ENCODE data around the gene CCDC9. TPM values are rescaled to one million over a fixed set of nuclear protein-coding genes. Genes with fewer than 3 reads are reported as not detected.
"Not testable (repeated sequence)": the region's sequence is repeated elsewhere in the genome, so short reads cannot be mapped to it uniquely, and the experiment has no call there.

The CCDC9 gene
- total RNA-seq, 2 donors from 2014 or later, result 26.7 to 38.9 TPM

DNA sequence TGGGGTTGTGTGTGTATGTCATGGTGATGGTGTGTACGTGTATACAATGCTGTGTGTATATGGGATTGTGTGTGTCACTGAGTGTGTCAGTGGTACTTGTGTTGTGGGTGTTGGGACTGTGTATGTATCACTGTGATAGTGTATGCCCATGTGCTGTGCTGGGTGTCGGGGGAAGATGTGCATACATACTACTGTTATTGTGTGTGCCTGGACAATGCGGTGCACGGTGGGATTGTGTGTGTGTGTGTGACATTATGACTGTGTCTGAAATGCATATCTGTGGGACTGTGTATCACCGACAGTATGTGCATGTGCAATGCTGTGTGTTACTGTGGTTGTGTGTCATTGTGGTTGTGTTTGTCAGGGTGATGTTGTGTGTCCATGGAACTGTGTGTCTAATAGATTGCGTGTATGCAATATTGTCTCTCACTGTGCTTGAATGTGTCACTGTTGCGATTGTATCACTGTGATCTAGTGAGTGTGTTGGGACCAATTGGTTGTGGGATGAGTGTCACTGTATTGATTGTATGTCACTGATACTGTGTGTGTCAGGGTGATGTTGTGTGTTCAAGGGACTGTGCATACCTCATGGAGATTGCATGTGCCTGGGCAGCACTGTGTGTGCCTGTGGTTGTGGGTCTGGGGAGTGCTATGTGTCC lies 14.3 kb upstream of the CCDC9 start:
- Histone ChIP-seq H3K9me3 (no peaks in the 10 kb centered on the region), H3K4me3 (no peak overlapping the region), H3K36me3 (no peaks in the 10 kb centered on the region), H3K4me1 (ENCODE audit: control insufficient read depth in 1 of 2, low read depth in 2 of 2) (peaks cover 19 to 38% of the 10 kb centered on the region in 2 donors), H3K27me3 (replicated peaks; ENCODE audit: insufficient read depth) (no peaks in the 10 kb centered on the region), H3K27ac (no peak overlapping the region)
- TF ChIP-seq, protein P1, sequence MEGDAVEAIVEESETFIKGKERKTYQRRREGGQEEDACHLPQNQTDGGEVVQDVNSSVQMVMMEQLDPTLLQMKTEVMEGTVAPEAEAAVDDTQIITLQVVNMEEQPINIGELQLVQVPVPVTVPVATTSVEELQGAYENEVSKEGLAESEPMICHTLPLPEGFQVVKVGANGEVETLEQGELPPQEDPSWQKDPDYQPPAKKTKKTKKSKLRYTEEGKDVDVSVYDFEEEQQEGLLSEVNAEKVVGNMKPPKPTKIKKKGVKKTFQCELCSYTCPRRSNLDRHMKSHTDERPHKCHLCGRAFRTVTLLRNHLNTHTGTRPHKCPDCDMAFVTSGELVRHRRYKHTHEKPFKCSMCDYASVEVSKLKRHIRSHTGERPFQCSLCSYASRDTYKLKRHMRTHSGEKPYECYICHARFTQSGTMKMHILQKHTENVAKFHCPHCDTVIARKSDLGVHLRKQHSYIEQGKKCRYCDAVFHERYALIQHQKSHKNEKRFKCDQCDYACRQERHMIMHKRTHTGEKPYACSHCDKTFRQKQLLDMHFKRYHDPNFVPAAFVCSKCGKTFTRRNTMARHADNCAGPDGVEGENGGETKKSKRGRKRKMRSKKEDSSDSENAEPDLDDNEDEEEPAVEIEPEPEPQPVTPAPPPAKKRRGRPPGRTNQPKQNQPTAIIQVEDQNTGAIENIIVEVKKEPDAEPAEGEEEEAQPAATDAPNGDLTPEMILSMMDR (IDR thresholded peaks at IDR 0.05), result no peak
- no peak for ATAC-seq (ENCODE audit: insufficient number of reproducible peaks, low FRiP score, low read depth)
- no peak for DNase-seq (ENCODE audit: low spot score)

DNA sequence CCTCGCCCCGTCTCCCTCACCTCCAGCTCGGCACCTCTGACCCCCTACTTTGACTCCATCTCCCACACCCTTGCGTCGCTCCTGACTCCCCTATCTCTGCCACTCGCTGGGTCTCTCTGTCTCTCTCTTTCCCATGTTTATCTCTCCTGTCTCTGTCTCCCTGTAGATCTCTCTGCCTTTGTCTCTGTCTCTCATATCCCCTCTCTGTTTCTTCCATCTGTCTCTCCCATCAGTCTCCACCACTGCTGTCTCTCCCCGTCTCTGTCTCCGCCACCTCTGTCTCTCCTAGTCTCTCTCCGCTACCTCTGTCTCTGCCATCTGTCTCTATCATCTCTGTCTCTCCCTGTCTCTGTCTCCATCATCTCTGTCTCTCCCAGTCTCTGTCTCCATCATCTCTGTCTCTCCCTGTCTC lies 13.0 kb upstream of the CCDC9 start:
- Histone ChIP-seq H3K4me3 (peak overlapping the region; percentile 75), H3K4me1 (ENCODE audit: control insufficient read depth in 1 of 2, low read depth in 2 of 2) (peaks cover 19 to 38% of the 10 kb centered on the region in 2 donors)
- no peak for ATAC-seq (ENCODE audit: insufficient number of reproducible peaks, low FRiP score, low read depth)

DNA sequence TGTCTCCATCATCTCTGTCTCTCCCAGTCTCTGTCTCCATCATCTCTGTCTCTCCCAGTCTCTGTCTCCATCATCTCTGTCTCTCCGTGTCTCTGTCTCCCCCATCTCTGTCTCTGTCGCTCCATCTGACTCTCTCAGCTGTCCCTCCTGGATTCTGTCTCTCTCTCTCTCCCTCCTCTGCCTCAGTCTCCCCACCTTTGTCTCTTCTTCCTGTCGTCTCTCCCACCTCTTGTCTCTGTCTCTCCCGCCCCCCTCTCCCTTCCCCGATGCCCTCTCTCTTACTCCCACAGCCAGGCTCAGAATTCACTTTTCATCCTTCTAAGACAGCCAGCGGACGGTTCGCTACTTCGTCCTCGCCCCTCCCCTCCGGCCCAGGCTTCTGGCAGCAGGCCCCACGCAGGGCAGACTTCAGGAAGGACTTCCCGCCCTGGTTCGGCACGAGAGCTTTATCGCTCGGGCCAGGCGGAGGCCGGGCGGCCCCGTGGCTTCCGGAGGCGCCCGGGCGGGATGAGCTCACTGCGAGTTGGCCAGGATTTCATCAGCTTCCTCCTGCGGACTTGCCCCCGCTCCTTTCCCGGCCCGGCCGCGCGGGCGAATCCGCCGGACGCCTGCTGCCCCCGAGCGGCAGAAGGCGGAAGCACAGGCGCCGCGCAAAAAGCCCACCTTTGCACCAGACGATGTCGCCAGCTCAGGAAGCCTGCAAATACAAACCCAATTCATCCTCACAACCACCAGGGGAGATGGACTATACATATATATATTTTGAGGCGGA lies 12.4 kb upstream of the CCDC9 start:
- Histone ChIP-seq H3K36me3 (no peaks in the 10 kb centered on the region), H3K4me3 (peak overlapping the region; percentile 75), H3K4me1 (ENCODE audit: control insufficient read depth in 1 of 2, low read depth in 2 of 2) (peaks cover 19 to 38% of the 10 kb centered on the region in 2 donors), H3K9me3 (no peaks in the 10 kb centered on the region), H3K27me3 (replicated peaks; ENCODE audit: insufficient read depth) (no peaks in the 10 kb centered on the region), H3K27ac (peak overlapping the region; percentile 55 to 82)
- TF ChIP-seq, protein P1 (IDR thresholded peaks at IDR 0.05), result peak; percentile 98
- DNase-seq (ENCODE audit: low spot score), result peak; percentile 61
- peak; percentile 70 for ATAC-seq (ENCODE audit: insufficient number of reproducible peaks, low FRiP score, low read depth)

More for the DNA sequence above, 13.0 kb upstream of the CCDC9 start:
- H3K27ac ChIP-seq, result peak overlapping the region; percentile 55 to 82
- no peaks in the 10 kb centered on the region for H3K9me3 ChIP-seq
- H3K27me3 ChIP-seq (replicated peaks; ENCODE audit: insufficient read depth), result no peaks in the 10 kb centered on the region
- no peaks in the 10 kb centered on the region for H3K36me3 ChIP-seq
- TF ChIP-seq, protein P1 (IDR thresholded peaks at IDR 0.05), result no peak
- DNase-seq (ENCODE audit: low spot score), result no peak

DNA sequence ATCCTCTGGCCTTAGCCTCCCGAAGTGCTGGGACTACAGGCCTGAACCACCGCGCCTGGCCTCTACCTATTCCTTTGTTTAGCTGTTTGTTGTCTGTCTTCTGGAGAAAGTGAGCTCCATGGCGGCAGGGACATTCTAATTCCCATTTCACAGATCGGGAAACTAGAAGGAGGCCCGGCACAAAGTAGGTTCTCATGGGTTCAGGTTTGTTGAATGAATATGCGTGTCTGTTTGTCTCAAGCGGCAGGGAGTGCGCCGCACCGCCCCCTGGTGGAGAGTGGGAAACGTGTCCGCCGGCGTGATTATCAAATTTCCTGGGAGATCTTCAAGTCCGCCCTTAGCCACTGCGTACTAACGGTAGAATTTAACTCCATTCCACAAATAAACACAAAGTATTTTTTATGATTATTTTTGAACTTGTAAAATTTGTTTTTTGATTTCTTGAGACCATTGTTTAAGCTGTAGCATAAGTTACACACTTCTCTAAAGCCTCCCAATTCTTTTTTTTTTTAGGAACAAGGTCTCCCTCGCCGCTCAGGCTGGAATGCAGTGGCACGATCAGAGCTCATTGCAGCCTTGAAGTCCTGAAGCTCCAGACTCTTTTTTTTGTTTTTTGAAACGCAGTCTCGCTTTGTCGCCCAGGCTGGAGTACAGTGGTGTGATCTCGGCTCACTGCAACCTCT lies 8.9 kb upstream of the CCDC9 start:
- TF ChIP-seq, protein P1 (IDR thresholded peaks at IDR 0.05), result peak; percentile 95
- H3K4me3 ChIP-seq, result peak overlapping the region; percentile 39
- H3K9me3 ChIP-seq, result no peaks in the 10 kb centered on the region
- H3K27me3 ChIP-seq (replicated peaks; ENCODE audit: insufficient read depth), result no peaks in the 10 kb centered on the region
- DNase-seq (ENCODE audit: low spot score) (no peak), ATAC-seq (ENCODE audit: insufficient number of reproducible peaks, low FRiP score, low read depth) (no peak)
- peaks cover 7 to 17% of the 10 kb centered on the region in 2 donors for H3K4me1 ChIP-seq (ENCODE audit: control insufficient read depth in 1 of 2, low read depth in 2 of 2)
- peak overlapping the region in 1 of 2 donors; percentile 45 for H3K27ac ChIP-seq
- H3K36me3 ChIP-seq, result no peaks in the 10 kb centered on the region

DNA sequence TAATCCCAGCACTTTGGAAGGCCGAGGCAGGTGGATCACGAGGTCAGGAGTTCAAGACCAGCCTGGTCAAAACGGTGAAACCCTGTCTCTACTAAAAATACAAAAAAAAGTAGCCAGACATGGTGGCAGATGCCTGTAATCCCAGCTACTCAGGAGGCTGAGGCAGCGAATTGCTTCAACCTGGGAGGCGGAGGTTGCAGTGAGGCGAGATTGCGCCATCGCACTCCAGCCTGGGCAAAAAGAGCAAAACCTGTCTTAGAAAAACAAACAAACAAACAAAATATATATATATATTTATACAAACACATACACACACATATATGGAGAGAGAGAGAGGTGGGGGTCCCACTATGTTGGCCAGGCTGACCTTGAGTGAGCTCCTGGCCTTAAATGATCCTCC lies 3.3 kb upstream of the CCDC9 start:
- not testable (repeated sequence) for H3K27ac ChIP-seq; DNase-seq (ENCODE audit: low spot score); H3K27me3 ChIP-seq (replicated peaks; ENCODE audit: insufficient read depth); ATAC-seq (ENCODE audit: insufficient number of reproducible peaks, low FRiP score, low read depth); H3K4me3 ChIP-seq; H3K36me3 ChIP-seq; H3K9me3 ChIP-seq
- H3K4me1 ChIP-seq (ENCODE audit: control insufficient read depth in 1 of 2, low read depth in 2 of 2), result peaks cover 0 to 12% of the 10 kb centered on the region in 2 donors
